MM.1S (cell line): ENCODE data around the gene KRT23.
"Not testable (repeated sequence)": the region's sequence is repeated elsewhere in the genome, so short reads cannot be mapped to it uniquely, and the experiment has no call there.

Source experiments
- DNase-seq: peaks from one replicate; pipeline ENCODE4 v3.0.0-alpha.2; 2015
- H2AFZ ChIP-seq: fragments of 300-600 bp; sonication (generic); 2 replicates; pipeline ENCODE4 v1.6.0; 2016; ENCODE audit warnings: antibody characterized with exemption, low read length
- H3F3A ChIP-seq: fragments of 300-600 bp; sonication (generic); 2 replicates; pipeline ENCODE4 v1.6.1; 2016; ENCODE audit warnings: mild to moderate bottlenecking, antibody characterized with exemption, low read length, moderate library complexity, mixed read lengths; ENCODE audit not compliant: insufficient read depth
- H3K27ac ChIP-seq: fragments of 300-600 bp; sonication (generic); 2 replicates; pipeline ENCODE4 v1.5.1; 2016; ENCODE audit warnings: mild to moderate bottlenecking, low read length
- H3K27me3 ChIP-seq: fragments of 300-600 bp; sonication (generic); replicated peaks from 2 replicates; pipeline ENCODE4 v1.6.0; 2016; ENCODE audit warnings: low read length; ENCODE audit not compliant: insufficient read depth
- H3K36me3 ChIP-seq: fragments of 300-600 bp; sonication (generic); replicated peaks from 2 replicates; pipeline ENCODE4 v1.6.1; 2016; ENCODE audit warnings: mild to moderate bottlenecking, low read length, mixed read lengths; ENCODE audit not compliant: insufficient read depth
- H3K4me1 ChIP-seq: fragments of 300-600 bp; sonication (generic); 2 replicates; pipeline ENCODE4 v1.6.1; 2016; ENCODE audit warnings: low read length, mixed read lengths
- H3K4me2 ChIP-seq: fragments of 300-600 bp; sonication (generic); 2 replicates; pipeline ENCODE4 v1.6.0; 2016; ENCODE audit warnings: low read depth, low read length
- H3K4me3 ChIP-seq: fragments of 300-600 bp; sonication (generic); 2 replicates; pipeline ENCODE4 v1.5.1; 2016; ENCODE audit warnings: low read length, mixed read lengths
- H3K79me2 ChIP-seq: fragments of 300-600 bp; sonication (generic); 2 replicates; pipeline ENCODE4 v1.6.1; 2016; ENCODE audit warnings: mixed run types, low read length, mixed read lengths
- H3K9ac ChIP-seq: fragments of 300-600 bp; sonication (generic); 2 replicates; pipeline ENCODE4 v1.6.1; 2016; ENCODE audit warnings: low read length, mixed read lengths
- H3K9me2 ChIP-seq: fragments of 300-600 bp; sonication (generic); replicated peaks from 2 replicates; pipeline ENCODE4 v1.6.1; 2016; ENCODE audit warnings: mild to moderate bottlenecking, low read length, mixed read lengths; ENCODE audit not compliant: insufficient read depth
- H3K9me3 ChIP-seq: fragments of 300-600 bp; sonication (generic); replicated peaks from 2 replicates; pipeline ENCODE4 v1.6.1; 2016; ENCODE audit warnings: mild to moderate bottlenecking, low read length, mixed read lengths; ENCODE audit not compliant: insufficient read depth
- H4K20me1 ChIP-seq: fragments of 300-600 bp; sonication (generic); 2 replicates; pipeline ENCODE4 v1.6.1; 2016; ENCODE audit warnings: mild to moderate bottlenecking, low read length, moderate library complexity, mixed read lengths; ENCODE audit not compliant: insufficient read depth
- CTCF ChIP-seq: fragments of 300-600 bp; sonication (generic); IDR thresholded peaks from 2 replicates; pipeline ENCODE4 v1.5.1; 2016; ENCODE audit warnings: antibody characterized with exemption, low read length, mixed read lengths
- EZH2 ChIP-seq: fragments of 300-600 bp; sonication (generic); optimal IDR thresholded peaks from 2 replicates; pipeline ENCODE3; 2017; ENCODE audit warnings: low read depth, mild to moderate bottlenecking, antibody characterized with exemption, low read length, mixed read lengths
- EZH2phosphoT487 ChIP-seq: fragments of 300-600 bp; sonication (generic); IDR thresholded peaks from 2 replicates; pipeline ENCODE4 v1.6.1; 2018; ENCODE audit warnings: antibody characterized with exemption, low read length

Gene KRT23

GRCh38 chr17:40922239-40922638, 15.2 kb downstream of the KRT23 start:
- no peaks in the 10 kb centered on the region for H3K9me2 ChIP-seq
- TF ChIP-seq EZH2 (no peak), CTCF (no peak), EZH2phosphoT487 (no peak)

DNA sequence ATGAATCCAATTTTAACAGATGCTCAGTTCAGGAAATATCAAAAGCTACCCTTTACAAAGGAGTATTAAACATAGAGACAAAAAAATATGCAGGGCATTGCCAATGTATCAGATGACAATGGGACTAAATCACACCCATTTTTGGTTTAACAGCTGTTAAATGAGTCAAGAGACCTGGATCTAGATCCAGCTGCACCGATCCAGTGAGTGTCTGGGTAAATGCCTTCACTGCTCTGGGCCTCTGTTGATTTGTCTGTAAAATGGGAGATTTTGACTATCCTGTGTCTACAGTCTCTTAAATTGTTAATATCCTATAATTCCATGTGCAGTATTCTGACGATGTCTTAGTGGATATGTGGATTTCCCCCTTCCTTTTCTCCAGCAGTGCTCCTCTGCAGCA, 16.4 kb downstream of the KRT23 start:
- Histone ChIP-seq H3K79me2 (no peaks in the 10 kb centered on the region), H3K9me3 (no peaks in the 10 kb centered on the region), H3K36me3 (no peaks in the 10 kb centered on the region), H3K27me3 (no peaks in the 10 kb centered on the region), H4K20me1 (no peaks in the 10 kb centered on the region), H2AFZ (no peak overlapping the region), H3K9ac (no peak overlapping the region), H3K4me3 (no peak overlapping the region), H3F3A (no peaks in the 10 kb centered on the region), H3K27ac (no peak overlapping the region), H3K4me2 (no peak overlapping the region), H3K9me2 (no peaks in the 10 kb centered on the region), H3K4me1 (no peaks in the 10 kb centered on the region)
- TF ChIP-seq EZH2 (no peak), CTCF (no peak), EZH2phosphoT487 (no peak)
- no peak for DNase-seq

More at GRCh38 chr17:40922239-40922638, 15.2 kb downstream of the KRT23 start:
- DNase-seq, result no peak
- Histone ChIP-seq H2AFZ (no peak overlapping the region), H3K9ac (no peak overlapping the region), H3K27me3 (no peaks in the 10 kb centered on the region), H3K79me2 (no peaks in the 10 kb centered on the region), H3F3A (no peaks in the 10 kb centered on the region), H3K9me3 (no peaks in the 10 kb centered on the region), H3K36me3 (no peaks in the 10 kb centered on the region), H3K4me2 (no peak overlapping the region), H3K27ac (no peak overlapping the region), H4K20me1 (no peaks in the 10 kb centered on the region), H3K4me3 (no peak overlapping the region), H3K4me1 (no peaks in the 10 kb centered on the region)

- not testable (repeated sequence) for H3K27me3 ChIP-seq, H3K4me3 ChIP-seq, DNase-seq, H3K36me3 ChIP-seq, H3K4me2 ChIP-seq, H2AFZ ChIP-seq, H3K9me2 ChIP-seq, H3K9me3 ChIP-seq, H4K20me1 ChIP-seq, H3K4me1 ChIP-seq, H3K27ac ChIP-seq, H3F3A ChIP-seq, H3K79me2 ChIP-seq, H3K9ac ChIP-seq
Measured at GRCh38 chr17:40917116-40917515, 20.3 kb downstream of the KRT23 start.

GRCh38 chr17:40916366-40916765, 21.1 kb downstream of the KRT23 start:
- no peak for DNase-seq
- H3K9me3 ChIP-seq, result no peaks in the 10 kb centered on the region
- no peaks in the 10 kb centered on the region for H3K36me3 ChIP-seq
- H3K27ac ChIP-seq, result no peak overlapping the region
- H4K20me1 ChIP-seq, result no peaks in the 10 kb centered on the region
- no peaks in the 10 kb centered on the region for H3K27me3 ChIP-seq
- no peaks in the 10 kb centered on the region for H3F3A ChIP-seq
- no peak overlapping the region for H3K4me2 ChIP-seq
- H3K9me2 ChIP-seq, result no peaks in the 10 kb centered on the region
- TF ChIP-seq EZH2 (no peak), CTCF (no peak), EZH2phosphoT487 (no peak)
- H2AFZ ChIP-seq, result no peak overlapping the region
- H3K9ac ChIP-seq, result no peak overlapping the region
- no peaks in the 10 kb centered on the region for H3K79me2 ChIP-seq
- no peak overlapping the region for H3K4me3 ChIP-seq
- H3K4me1 ChIP-seq, result no peaks in the 10 kb centered on the region
